Stimulated activated CD4-positive, alpha-beta T cell treated with anti-CD3 and anti-CD28 coated beads, Interleukin-1b, Interleukin-23, amount 100 ng/mL, for 48 hours (primary cell): ENCODE measurements around the gene RAB35.

ENCODE experiments used
- DNase-seq: peaks from one replicate; pipeline ENCODE4 v3.0.0-alpha.2; 2020

Gene RAB35

GRCh38 chr12:120102189-120103043 lies 14.1 kb downstream of the RAB35 start:
- no peak for DNase-seq

GRCh38 chr12:120101617-120102016 lies 14.9 kb downstream of the RAB35 start:
- no peak for DNase-seq

- DNase-seq = no peak
Observed at GRCh38 chr12:120101182-120101581, 15.4 kb downstream of the RAB35 start.

GRCh38 chr12:120100630-120101029 lies 15.9 kb downstream of the RAB35 start:
- DNase-seq = no peak

GRCh38 chr12:120099738-120100137 lies 16.8 kb downstream of the RAB35 start:
- no peak for DNase-seq

- DNase-seq = no peak
Observed at GRCh38 chr12:120098756-120099470, 17.6 kb downstream of the RAB35 start.

GRCh38 chr12:120096671-120097202 lies 19.8 kb downstream of the RAB35 start:
- no peak for DNase-seq

- no peak for DNase-seq
Observed at GRCh38 chr12:120095736-120096135, 20.8 kb downstream of the RAB35 start.

- DNase-seq = no peak
Observed at GRCh38 chr12:120095331-120095730, 21.2 kb downstream of the RAB35 start.

- DNase-seq = no peak
Observed at GRCh38 chr12:120094485-120094884, 22.1 kb downstream of the RAB35 start.

GRCh38 chr12:120093592-120094355 lies 22.8 kb downstream of the RAB35 start:
- DNase-seq = no peak

- no peak for DNase-seq
Observed at GRCh38 chr12:120093336-120093591, 23.3 kb downstream of the RAB35 start.

GRCh38 chr12:120092551-120093335 lies 23.8 kb downstream of the RAB35 start:
- no peak for DNase-seq

GRCh38 chr12:120091371-120092090 lies 25.0 kb downstream of the RAB35 start:
- no peak for DNase-seq

GRCh38 chr12:120090626-120091295 lies 25.8 kb downstream of the RAB35 start:
- DNase-seq = no peak

GRCh38 chr12:120090206-120090605 lies 26.3 kb downstream of the RAB35 start:
- DNase-seq = no peak

- DNase-seq = no peak
Observed at GRCh38 chr12:120089796-120090195, 26.8 kb downstream of the RAB35 start.

- DNase-seq = no peak
Observed at GRCh38 chr12:120089105-120089504, 27.4 kb downstream of the RAB35 start.

- peak; percentile 100 for DNase-seq
Observed at GRCh38 chr12:120086801-120087621, 29.5 kb downstream of the RAB35 start.

- DNase-seq = no peak
Observed at GRCh38 chr12:120085920-120086645, 30.5 kb downstream of the RAB35 start.
